T-helper 2 cell treated with Interferon-gamma antibody and Interleukin-4, amounts not matched to agents 100 ng/mL and 5 ng/mL, for 36 hours (primary cell): Measurements from ENCODE around the gene EIF5A. TPM values are rescaled to one million over a fixed set of nuclear protein-coding genes. Genes with fewer than 3 reads are reported as not detected.

ENCODE experiments used
- intact Hi-C: fragments of 100-400 bp; cut with micrococcal nuclease; formaldehyde crosslinking; loops from one replicate; pipeline ENCODE4 v1.15.1; 2023
- total RNA-seq: library from RNA; stranded (reverse); gene quantifications from 2 replicates; pipeline ENCODE4 v1.2.3, GENCODE V29; 2022

Gene EIF5A
- total RNA-seq, 1 donor from 2014 or later: 709 TPM

- intact Hi-C loops: no loop called here
Measured at GRCh38 chr17:7312432-7313087, 5.1 kb downstream of the EIF5A start.

- intact Hi-C loops: no loop called here
Measured at GRCh38 chr17:7313088-7313889, 5.9 kb downstream of the EIF5A start.

- intact Hi-C loops: loop anchor here (2.0 kb wide), 1 partner anchor 15 kb away; the partner anchor contains the start of gene NEURL4
Measured at GRCh38 chr17:7313890-7314718, 6.7 kb downstream of the EIF5A start.

- intact Hi-C loops: loop anchor here (1.0 to 2.0 kb wide), 2 partner anchors 14 to 79 kb away; partner anchors contain the start of genes NEURL4 and PLSCR3
Measured at GRCh38 chr17:7314719-7315569, 7.5 kb downstream of the EIF5A start, which contains the start of gene GPS2. TSS of gene GPS2 (minus strand) at chr17:7315360. CDS start at chr17:7315052, 308 bp downstream.

- intact Hi-C loops: loop anchor here (1.0 to 2.0 kb wide), 2 partner anchors 13 to 79 kb away; partner anchors contain the start of genes NEURL4 and PLSCR3
Measured at GRCh38 chr17:7315570-7316235, 8.3 kb downstream of the EIF5A start.

- intact Hi-C loops: no loop called here
Measured at GRCh38 chr17:7317161-7317803, 9.9 kb downstream of the EIF5A start.

GRCh38 chr17:7318121-7318860 lies 10.9 kb downstream of the EIF5A start:
- intact Hi-C loops: no loop called here

GRCh38 chr17:7321466-7321865 lies 14.0 kb downstream of the EIF5A start:
- intact Hi-C loops: no loop called here

GRCh38 chr17:7322520-7323194 lies 15.2 kb downstream of the EIF5A start:
- intact Hi-C loops: no loop called here

GRCh38 chr17:7323731-7324437 lies 16.5 kb downstream of the EIF5A start:
- intact Hi-C loops: no loop called here

- intact Hi-C loops: no loop called here
Measured at GRCh38 chr17:7324438-7324779, 17.0 kb downstream of the EIF5A start.

GRCh38 chr17:7325031-7325528 lies 17.7 kb downstream of the EIF5A start:
- intact Hi-C loops: loop anchor here (5.0 kb wide), 1 partner anchor 112 kb away; the partner anchor contains the start of genes FGF11 and TMEM102

- intact Hi-C loops: loop anchor here (5.0 kb wide), 1 partner anchor 111 kb away; the partner anchor contains the start of genes FGF11 and TMEM102
Measured at GRCh38 chr17:7326186-7326585, 18.8 kb downstream of the EIF5A start.

- intact Hi-C loops: loop anchor here (5.0 kb wide), 1 partner anchor 110 kb away; the partner anchor contains the start of genes FGF11 and TMEM102
Measured at GRCh38 chr17:7327056-7327455, 19.6 kb downstream of the EIF5A start.

- intact Hi-C loops: loop anchor here (5.0 kb wide), 1 partner anchor 110 kb away; the partner anchor contains the start of genes FGF11 and TMEM102
Measured at GRCh38 chr17:7327501-7327900, 20.1 kb downstream of the EIF5A start.

GRCh38 chr17:7328009-7328408 lies 20.6 kb downstream of the EIF5A start:
- intact Hi-C loops: loop anchor here (2.0 to 5.0 kb wide), 3 partner anchors 13 to 109 kb away; partner anchors contain the start of genes FGF11, GPS2 and TMEM102
